Nephron (organoid): ENCODE results near the gene JAKMIP2.

Source experiments
- H3K27ac Mint-ChIP-seq, 3 experiments: 2 replicates each; pipeline ENCODE4 v1.8.0; 2020; ENCODE audit warnings: mixed read lengths in 3 of 3, mild to moderate bottlenecking in 2 of 3, moderate library complexity in 1 of 3
- H3K27me3 Mint-ChIP-seq: 2 replicates; pipeline ENCODE4 v1.8.0; 2021; ENCODE audit warnings: low read depth, mild to moderate bottlenecking, moderate library complexity, mixed read lengths
- H3K36me3 Mint-ChIP-seq: 2 replicates; pipeline ENCODE4 v1.8.0; 2020; ENCODE audit warnings: low read depth, mixed read lengths
- H3K4me1 Mint-ChIP-seq: 2 replicates; pipeline ENCODE4 v1.8.0; 2020; ENCODE audit warnings: mixed read lengths
- H3K4me3 Mint-ChIP-seq, 3 experiments: 2 replicates each; pipeline ENCODE4 v1.8.0; 2020; ENCODE audit warnings: mild to moderate bottlenecking in 3 of 3, mixed read lengths in 3 of 3, moderate library complexity in 2 of 3
- H3K9me3 Mint-ChIP-seq: 2 replicates; pipeline ENCODE4 v1.8.0; 2020; ENCODE audit warnings: mixed read lengths
- CTCF ChIP-seq, 3 experiments: fragments of 200-600 bp; sonication (generic); IDR thresholded peaks; one replicate each; pipeline ENCODE4 v1.5.0; 2021; ENCODE audit warnings: antibody characterized with exemption in 3 of 3; ENCODE audit not compliant: unreplicated experiment in 3 of 3

The JAKMIP2 gene

DNA sequence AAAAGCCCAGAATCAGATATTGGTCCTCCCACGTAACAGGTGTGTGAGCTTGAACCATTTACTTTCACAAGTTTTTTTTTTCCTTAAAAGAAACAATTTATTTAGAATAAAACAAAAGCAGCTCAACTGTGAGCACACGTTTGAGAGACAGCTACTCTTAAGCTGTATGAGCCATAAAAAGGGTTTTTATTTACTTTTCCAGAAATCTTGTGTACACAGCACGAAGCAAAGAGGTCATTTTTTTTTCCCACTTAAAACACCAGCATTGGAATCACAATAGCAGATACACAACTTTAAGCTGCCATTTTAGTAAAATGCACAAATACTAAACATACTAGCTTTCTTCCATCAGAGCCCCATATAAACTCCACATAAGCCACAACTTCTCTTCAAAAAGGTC, 44.6 kb downstream of the JAKMIP2 start:
- no peak overlapping the region for H3K4me3 Mint-ChIP-seq
- peaks cover 27% of the 10 kb centered on the region for H3K27me3 Mint-ChIP-seq
- no peak overlapping the region for H3K27ac Mint-ChIP-seq
- no peaks in the 10 kb centered on the region for H3K36me3 Mint-ChIP-seq
- no peaks in the 10 kb centered on the region for H3K9me3 Mint-ChIP-seq
- no peak for TF ChIP-seq CTCF (IDR thresholded peaks at IDR 0.05; ENCODE audit: unreplicated experiment in 3 of 3)
- peaks cover 8% of the 10 kb centered on the region for H3K4me1 Mint-ChIP-seq

- H3K4me3 Mint-ChIP-seq, result no peak overlapping the region
- no peak overlapping the region for H3K27ac Mint-ChIP-seq
- no peak for TF ChIP-seq CTCF (IDR thresholded peaks at IDR 0.05; ENCODE audit: unreplicated experiment in 3 of 3)
- H3K36me3 Mint-ChIP-seq, result no peaks in the 10 kb centered on the region
- peaks cover 18% of the 10 kb centered on the region for H3K4me1 Mint-ChIP-seq
- H3K9me3 Mint-ChIP-seq, result no peaks in the 10 kb centered on the region
- peaks cover 26% of the 10 kb centered on the region for H3K27me3 Mint-ChIP-seq
Observed at GRCh38 chr5:147735621-147736125, 46.9 kb downstream of the JAKMIP2 start.

DNA sequence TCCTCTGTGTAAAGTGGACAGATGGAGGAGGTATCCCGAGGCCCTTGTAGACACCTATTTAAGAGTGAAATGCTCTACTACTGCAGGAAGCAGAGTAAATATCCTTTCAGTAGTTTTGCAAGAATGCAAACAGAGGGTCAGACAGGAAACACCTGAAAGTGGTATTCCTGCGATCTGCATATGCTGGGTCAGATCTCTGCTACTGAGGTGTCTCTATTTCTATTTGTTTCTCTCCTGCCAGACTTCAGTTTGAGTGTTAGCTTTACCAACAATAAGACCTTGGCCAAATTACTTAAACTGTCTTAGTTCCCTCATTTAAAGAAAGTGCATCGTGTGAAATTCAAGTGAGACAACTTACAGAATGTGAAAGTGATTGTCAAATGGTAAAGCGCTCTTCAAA, 47.6 kb downstream of the JAKMIP2 start:
- H3K27me3 Mint-ChIP-seq, result peaks cover 20% of the 10 kb centered on the region
- H3K4me1 Mint-ChIP-seq, result peaks cover 18% of the 10 kb centered on the region
- H3K4me3 Mint-ChIP-seq, result no peak overlapping the region
- TF ChIP-seq CTCF (IDR thresholded peaks at IDR 0.05; ENCODE audit: unreplicated experiment in 3 of 3), result no peak
- no peaks in the 10 kb centered on the region for H3K9me3 Mint-ChIP-seq
- no peak overlapping the region for H3K27ac Mint-ChIP-seq
- H3K36me3 Mint-ChIP-seq, result no peaks in the 10 kb centered on the region

DNA sequence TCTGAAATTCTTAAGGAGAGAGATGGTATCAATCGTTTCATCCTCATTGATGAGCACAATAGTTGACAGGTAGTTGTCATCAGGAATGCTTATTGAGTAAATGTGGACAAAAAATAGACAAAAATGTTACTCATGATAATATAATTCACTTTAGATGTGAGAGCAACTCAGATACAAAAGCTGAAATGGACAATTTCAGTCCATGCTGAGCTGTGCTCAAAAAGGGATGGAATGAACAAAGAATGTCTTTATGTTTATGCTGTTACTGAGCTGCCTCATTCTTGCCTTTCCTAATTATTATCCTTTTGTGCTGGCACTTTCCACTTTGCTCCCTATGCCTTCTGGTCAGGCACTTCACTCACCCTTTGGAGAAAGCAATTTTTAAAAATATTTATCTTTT, 49.5 kb downstream of the JAKMIP2 start:
- Mint-ChIP-seq H3K4me1 (peaks cover 18% of the 10 kb centered on the region), H3K36me3 (no peaks in the 10 kb centered on the region)

GRCh38 chr5:147732291-147732883, 50.1 kb downstream of the JAKMIP2 start:
- Mint-ChIP-seq H3K4me1 (peaks cover 18% of the 10 kb centered on the region), H3K27ac (no peak overlapping the region), H3K36me3 (no peaks in the 10 kb centered on the region), H3K9me3 (no peaks in the 10 kb centered on the region), H3K27me3 (peaks cover 7% of the 10 kb centered on the region), H3K4me3 (no peak overlapping the region)
- TF ChIP-seq CTCF (IDR thresholded peaks at IDR 0.05; ENCODE audit: unreplicated experiment in 3 of 3), result no peak

More for the DNA sequence above, 49.5 kb downstream of the JAKMIP2 start:
- Mint-ChIP-seq H3K27ac (no peak overlapping the region), H3K9me3 (no peaks in the 10 kb centered on the region), H3K4me3 (no peak overlapping the region), H3K27me3 (peaks cover 7% of the 10 kb centered on the region)
- TF ChIP-seq CTCF (IDR thresholded peaks at IDR 0.05; ENCODE audit: unreplicated experiment in 3 of 3), result no peak
